DOHH2 (cell line): ENCODE measurements around the gene C20orf173.

Source experiments
- EZH2phosphoT487 ChIP-seq: fragments of 200-600 bp; sonication (generic); IDR thresholded peaks from 2 replicates; pipeline ENCODE4 v1.6.1; 2017; ENCODE audit warnings: borderline replicate concordance, mild to moderate bottlenecking, antibody characterized with exemption, low read length, moderate library complexity, mixed read lengths
- TF ChIP-seq, protein P1 (sequence below): fragments of 200-600 bp; sonication (generic); IDR thresholded peaks from one replicate; pipeline ENCODE4 v1.5.1; 2014; ENCODE audit warnings: antibody characterized with exemption, mild to moderate bottlenecking, low read depth, low read length; ENCODE audit not compliant: poor library complexity, severe bottlenecking

DNA sequence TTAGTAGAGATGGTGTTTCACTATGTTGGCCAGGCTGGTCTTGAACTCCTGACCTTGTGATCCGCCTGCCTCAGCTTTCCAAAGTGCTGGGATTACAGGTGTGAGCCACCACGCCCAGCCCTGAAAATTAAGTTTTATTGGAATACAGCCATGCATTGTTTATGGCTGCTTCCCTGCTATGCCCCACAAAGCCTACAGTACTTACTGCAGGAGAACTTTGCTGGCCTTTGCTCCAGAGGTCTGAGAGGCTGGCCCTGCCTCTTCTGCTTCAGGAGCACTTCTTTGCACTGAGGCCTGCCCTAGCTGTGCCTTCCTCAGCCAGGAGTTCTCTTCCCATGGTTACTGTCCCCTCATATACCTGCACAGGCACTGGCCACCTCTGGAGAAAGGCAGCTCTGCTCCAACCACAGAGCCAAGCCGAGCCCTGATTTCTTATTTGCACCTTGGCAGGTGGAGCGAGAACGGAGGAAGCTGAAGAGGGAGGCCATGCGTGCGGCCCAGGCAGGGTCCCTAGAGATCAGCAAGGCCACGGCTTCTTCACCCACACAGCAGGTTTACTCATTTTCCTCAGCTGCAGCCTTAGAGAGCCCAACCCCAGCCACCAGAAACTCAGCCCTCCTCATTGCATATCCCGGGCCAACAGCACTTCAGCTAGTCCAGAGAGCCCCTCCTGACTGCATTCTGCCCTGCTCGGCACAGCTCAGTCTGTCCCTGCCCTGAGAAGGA lies 20.8 kb downstream of the C20orf173 start:
- no peak for TF ChIP-seq EZH2phosphoT487
- TF ChIP-seq, protein P1, sequence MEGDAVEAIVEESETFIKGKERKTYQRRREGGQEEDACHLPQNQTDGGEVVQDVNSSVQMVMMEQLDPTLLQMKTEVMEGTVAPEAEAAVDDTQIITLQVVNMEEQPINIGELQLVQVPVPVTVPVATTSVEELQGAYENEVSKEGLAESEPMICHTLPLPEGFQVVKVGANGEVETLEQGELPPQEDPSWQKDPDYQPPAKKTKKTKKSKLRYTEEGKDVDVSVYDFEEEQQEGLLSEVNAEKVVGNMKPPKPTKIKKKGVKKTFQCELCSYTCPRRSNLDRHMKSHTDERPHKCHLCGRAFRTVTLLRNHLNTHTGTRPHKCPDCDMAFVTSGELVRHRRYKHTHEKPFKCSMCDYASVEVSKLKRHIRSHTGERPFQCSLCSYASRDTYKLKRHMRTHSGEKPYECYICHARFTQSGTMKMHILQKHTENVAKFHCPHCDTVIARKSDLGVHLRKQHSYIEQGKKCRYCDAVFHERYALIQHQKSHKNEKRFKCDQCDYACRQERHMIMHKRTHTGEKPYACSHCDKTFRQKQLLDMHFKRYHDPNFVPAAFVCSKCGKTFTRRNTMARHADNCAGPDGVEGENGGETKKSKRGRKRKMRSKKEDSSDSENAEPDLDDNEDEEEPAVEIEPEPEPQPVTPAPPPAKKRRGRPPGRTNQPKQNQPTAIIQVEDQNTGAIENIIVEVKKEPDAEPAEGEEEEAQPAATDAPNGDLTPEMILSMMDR, result no peak
